SK-N-MC (cell line): Measurements from ENCODE around the gene GABRR1.

ENCODE experiments used
- EZH2 ChIP-seq: fragments of 200-600 bp; sonication (generic); IDR thresholded peaks from one replicate; pipeline ENCODE4 v1.6.1; 2017; ENCODE audit warnings: antibody characterized with exemption
- POLR2AphosphoS5 ChIP-seq: IDR thresholded peaks from 2 replicates; pipeline ENCODE4 v1.6.1; 2012; ENCODE audit warnings: mild to moderate bottlenecking, low read depth, low read length, borderline replicate concordance

GRCh38 chr6:89205819-89206218, 11.3 kb downstream of the GABRR1 start:
- TF ChIP-seq EZH2 (no peak), POLR2AphosphoS5 (no peak)
